ENCODE measurements around the gene PROC. TPM values are rescaled to one million over a fixed set of nuclear protein-coding genes. Genes with fewer than 3 reads are reported as not detected.

PROC gene
- total RNA-seq, 1 experiment from 2014 or later: 0.59 TPM

DNA sequence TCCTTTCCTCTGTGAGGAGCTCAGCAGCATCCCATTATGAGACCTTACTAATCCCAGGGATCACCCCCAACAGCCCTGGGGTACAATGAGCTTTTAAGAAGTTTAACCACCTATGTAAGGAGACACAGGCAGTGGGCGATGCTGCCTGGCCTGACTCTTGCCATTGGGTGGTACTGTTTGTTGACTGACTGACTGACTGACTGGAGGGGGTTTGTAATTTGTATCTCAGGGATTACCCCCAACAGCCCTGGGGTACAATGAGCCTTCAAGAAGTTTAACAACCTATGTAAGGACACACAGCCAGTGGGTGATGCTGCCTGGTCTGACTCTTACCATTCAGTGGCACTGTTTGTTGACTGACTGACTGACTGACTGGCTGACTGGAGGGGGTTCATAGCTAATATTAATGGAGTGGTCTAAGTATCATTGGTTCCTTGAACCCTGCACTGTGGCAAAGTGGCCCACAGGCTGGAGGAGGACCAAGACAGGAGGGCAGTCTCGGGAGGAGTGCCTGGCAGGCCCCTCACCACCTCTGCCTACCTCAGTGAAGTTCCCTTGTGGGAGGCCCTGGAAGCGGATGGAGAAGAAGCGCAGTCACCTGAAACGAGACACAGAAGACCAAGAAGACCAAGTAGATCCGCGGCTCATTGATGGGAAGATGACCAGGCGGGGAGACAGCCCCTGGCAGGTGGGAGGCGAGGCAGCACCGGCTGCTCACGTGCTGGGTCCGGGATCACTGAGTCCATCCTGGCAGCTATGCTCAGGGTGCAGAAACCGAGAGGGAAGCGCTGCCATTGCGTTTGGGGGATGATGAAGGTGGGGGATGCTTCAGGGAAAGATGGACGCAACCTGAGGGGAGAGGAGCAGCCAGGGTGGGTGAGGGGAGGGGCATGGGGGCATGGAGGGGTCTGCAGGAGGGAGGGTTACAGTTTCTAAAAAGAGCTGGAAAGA, 7.6 kb downstream of the PROC start:
- TF ChIP-seq, protein P1, sequence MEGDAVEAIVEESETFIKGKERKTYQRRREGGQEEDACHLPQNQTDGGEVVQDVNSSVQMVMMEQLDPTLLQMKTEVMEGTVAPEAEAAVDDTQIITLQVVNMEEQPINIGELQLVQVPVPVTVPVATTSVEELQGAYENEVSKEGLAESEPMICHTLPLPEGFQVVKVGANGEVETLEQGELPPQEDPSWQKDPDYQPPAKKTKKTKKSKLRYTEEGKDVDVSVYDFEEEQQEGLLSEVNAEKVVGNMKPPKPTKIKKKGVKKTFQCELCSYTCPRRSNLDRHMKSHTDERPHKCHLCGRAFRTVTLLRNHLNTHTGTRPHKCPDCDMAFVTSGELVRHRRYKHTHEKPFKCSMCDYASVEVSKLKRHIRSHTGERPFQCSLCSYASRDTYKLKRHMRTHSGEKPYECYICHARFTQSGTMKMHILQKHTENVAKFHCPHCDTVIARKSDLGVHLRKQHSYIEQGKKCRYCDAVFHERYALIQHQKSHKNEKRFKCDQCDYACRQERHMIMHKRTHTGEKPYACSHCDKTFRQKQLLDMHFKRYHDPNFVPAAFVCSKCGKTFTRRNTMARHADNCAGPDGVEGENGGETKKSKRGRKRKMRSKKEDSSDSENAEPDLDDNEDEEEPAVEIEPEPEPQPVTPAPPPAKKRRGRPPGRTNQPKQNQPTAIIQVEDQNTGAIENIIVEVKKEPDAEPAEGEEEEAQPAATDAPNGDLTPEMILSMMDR (IDR thresholded peaks at IDR 0.05; ENCODE audit: unreplicated experiment): no peak
- CTCF ChIA-PET: no interaction called here
- intact Hi-C loops (cut with micrococcal nuclease; ENCODE audit: unreplicated experiment): no loop called here

DNA sequence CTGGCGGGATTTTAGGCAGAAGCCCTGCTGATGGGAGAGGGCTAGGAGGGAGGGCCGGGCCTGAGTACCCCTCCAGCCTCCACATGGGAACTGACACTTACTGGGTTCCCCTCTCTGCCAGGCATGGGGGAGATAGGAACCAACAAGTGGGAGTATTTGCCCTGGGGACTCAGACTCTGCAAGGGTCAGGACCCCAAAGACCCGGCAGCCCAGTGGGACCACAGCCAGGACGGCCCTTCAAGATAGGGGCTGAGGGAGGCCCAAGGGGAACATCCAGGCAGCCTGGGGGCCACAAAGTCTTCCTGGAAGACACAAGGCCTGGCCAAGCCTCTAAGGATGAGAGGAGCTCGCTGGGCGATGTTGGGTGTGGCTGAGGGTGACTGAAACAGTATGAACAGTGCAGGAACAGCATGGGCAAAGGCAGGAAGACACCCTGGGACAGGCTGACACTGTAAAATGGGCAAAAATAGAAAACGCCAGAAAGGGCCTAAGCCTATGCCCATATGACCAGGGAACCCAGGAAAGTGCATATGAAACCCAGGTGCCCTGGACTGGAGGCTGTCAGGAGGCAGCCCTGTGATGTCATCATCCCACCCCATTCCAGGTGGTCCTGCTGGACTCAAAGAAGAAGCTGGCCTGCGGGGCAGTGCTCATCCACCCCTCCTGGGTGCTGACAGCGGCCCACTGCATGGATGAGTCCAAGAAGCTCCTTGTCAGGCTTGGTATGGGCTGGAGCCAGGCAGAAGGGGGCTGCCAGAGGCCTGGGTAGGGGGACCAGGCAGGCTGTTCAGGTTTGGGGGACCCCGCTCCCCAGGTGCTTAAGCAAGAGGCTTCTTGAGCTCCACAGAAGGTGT, 8.5 kb downstream of the PROC start:
- H3K4me1 Mint-ChIP-seq (ENCODE audit: low read depth, unreplicated experiment): peaks cover 9% of the 10 kb centered on the region
- peaks cover 20% of the 10 kb centered on the region for H3K36me3 Mint-ChIP-seq (ENCODE audit: insufficient read depth, unreplicated experiment)
- TF ChIP-seq, protein P1 (IDR thresholded peaks at IDR 0.05; ENCODE audit: unreplicated experiment): no peak
- H3K27me3 Mint-ChIP-seq (ENCODE audit: unreplicated experiment): peaks cover 29% of the 10 kb centered on the region
- CTCF ChIA-PET: no interaction called here
- no peak overlapping the region for H3K27ac Mint-ChIP-seq (ENCODE audit: unreplicated experiment)
- H3K9me3 Mint-ChIP-seq (ENCODE audit: low read depth, unreplicated experiment): no peaks in the 10 kb centered on the region
- intact Hi-C loops (cut with micrococcal nuclease; ENCODE audit: unreplicated experiment): no loop called here
- no peak for DNase-seq
- no peak overlapping the region for H3K4me3 Mint-ChIP-seq (ENCODE audit: low read depth, unreplicated experiment)
- BruUV-seq (replicated peaks): no TSS peak

More for the DNA sequence above, 7.6 kb downstream of the PROC start:
- Mint-ChIP-seq H3K27me3 (ENCODE audit: unreplicated experiment) (peaks cover 38% of the 10 kb centered on the region), H3K4me1 (ENCODE audit: low read depth, unreplicated experiment) (peaks cover 9% of the 10 kb centered on the region), H3K36me3 (ENCODE audit: insufficient read depth, unreplicated experiment) (peaks cover 22% of the 10 kb centered on the region), H3K4me3 (ENCODE audit: low read depth, unreplicated experiment) (no peak overlapping the region), H3K9me3 (ENCODE audit: low read depth, unreplicated experiment) (no peaks in the 10 kb centered on the region), H3K27ac (ENCODE audit: unreplicated experiment) (no peak overlapping the region)
- BruUV-seq (replicated peaks): no TSS peak
- DNase-seq: no peak

DNA sequence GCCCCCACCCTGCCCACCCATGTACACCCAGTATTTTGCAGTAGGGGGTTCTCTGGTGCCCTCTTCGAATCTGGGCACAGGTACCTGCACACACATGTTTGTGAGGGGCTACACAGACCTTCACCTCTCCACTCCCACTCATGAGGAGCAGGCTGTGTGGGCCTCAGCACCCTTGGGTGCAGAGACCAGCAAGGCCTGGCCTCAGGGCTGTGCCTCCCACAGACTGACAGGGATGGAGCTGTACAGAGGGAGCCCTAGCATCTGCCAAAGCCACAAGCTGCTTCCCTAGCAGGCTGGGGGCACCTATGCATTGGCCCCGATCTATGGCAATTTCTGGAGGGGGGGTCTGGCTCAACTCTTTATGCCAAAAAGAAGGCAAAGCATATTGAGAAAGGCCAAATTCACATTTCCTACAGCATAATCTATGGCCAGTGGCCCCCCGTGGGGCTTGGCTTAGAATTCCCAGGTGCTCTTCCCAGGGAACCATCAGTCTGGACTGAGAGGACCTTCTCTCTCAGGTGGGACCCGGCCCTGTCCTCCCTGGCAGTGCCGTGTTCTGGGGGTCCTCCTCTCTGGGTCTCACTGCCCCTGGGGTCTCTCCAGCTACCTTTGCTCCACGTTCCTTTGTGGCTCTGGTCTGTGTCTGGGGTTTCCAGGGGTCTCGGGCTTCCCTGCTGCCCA, 9.3 kb downstream of the PROC start:
- no peak for DNase-seq
- peaks cover 21% of the 10 kb centered on the region for H3K27me3 Mint-ChIP-seq (ENCODE audit: unreplicated experiment)
- CTCF ChIA-PET: no interaction called here
- H3K9me3 Mint-ChIP-seq (ENCODE audit: low read depth, unreplicated experiment): no peaks in the 10 kb centered on the region
- BruUV-seq (replicated peaks): no TSS peak
- H3K4me1 Mint-ChIP-seq (ENCODE audit: low read depth, unreplicated experiment): peaks cover 9% of the 10 kb centered on the region
- intact Hi-C loops (cut with micrococcal nuclease; ENCODE audit: unreplicated experiment): no loop called here
- no peak overlapping the region for H3K27ac Mint-ChIP-seq (ENCODE audit: unreplicated experiment)
- H3K4me3 Mint-ChIP-seq (ENCODE audit: low read depth, unreplicated experiment): no peak overlapping the region
- TF ChIP-seq, protein P1 (IDR thresholded peaks at IDR 0.05; ENCODE audit: unreplicated experiment): no peak
- peaks cover 12% of the 10 kb centered on the region for H3K36me3 Mint-ChIP-seq (ENCODE audit: insufficient read depth, unreplicated experiment)

DNA sequence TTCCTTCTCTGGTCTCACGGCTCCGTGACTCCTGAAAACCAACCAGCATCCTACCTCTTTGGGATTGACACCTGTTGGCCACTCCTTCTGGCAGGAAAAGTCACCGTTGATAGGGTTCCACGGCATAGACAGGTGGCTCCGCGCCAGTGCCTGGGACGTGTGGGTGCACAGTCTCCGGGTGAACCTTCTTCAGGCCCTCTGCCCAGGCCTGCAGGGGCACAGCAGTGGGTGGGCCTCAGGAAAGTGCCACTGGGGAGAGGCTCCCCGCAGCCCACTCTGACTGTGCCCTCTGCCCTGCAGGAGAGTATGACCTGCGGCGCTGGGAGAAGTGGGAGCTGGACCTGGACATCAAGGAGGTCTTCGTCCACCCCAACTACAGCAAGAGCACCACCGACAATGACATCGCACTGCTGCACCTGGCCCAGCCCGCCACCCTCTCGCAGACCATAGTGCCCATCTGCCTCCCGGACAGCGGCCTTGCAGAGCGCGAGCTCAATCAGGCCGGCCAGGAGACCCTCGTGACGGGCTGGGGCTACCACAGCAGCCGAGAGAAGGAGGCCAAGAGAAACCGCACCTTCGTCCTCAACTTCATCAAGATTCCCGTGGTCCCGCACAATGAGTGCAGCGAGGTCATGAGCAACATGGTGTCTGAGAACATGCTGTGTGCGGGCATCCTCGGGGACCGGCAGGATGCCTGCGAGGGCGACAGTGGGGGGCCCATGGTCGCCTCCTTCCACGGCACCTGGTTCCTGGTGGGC, 10.0 kb downstream of the PROC start:
- no peaks in the 10 kb centered on the region for H3K9me3 Mint-ChIP-seq (ENCODE audit: low read depth, unreplicated experiment)
- intact Hi-C loops (cut with micrococcal nuclease; ENCODE audit: unreplicated experiment): no loop called here
- TF ChIP-seq, protein P1 (IDR thresholded peaks at IDR 0.05; ENCODE audit: unreplicated experiment): no peak
- no peak overlapping the region for H3K4me3 Mint-ChIP-seq (ENCODE audit: low read depth, unreplicated experiment)
- CTCF ChIA-PET: no interaction called here
- peaks cover 14% of the 10 kb centered on the region for H3K27me3 Mint-ChIP-seq (ENCODE audit: unreplicated experiment)
- H3K27ac Mint-ChIP-seq (ENCODE audit: unreplicated experiment): no peak overlapping the region
- no peak for DNase-seq
- BruUV-seq (replicated peaks): no TSS peak
- peaks cover 9% of the 10 kb centered on the region for H3K4me1 Mint-ChIP-seq (ENCODE audit: low read depth, unreplicated experiment)
- peaks cover 5% of the 10 kb centered on the region for H3K36me3 Mint-ChIP-seq (ENCODE audit: insufficient read depth, unreplicated experiment)

All from Calu3 (cell line).